Left lung (tissue), 10 donors: ENCODE measurements around the gene FARP1. TPM values are rescaled to one million over a fixed set of nuclear protein-coding genes. Genes with fewer than 3 reads are reported as not detected.

Source experiments
- ATAC-seq: fragments of 200-7000 bp; cut with Tn5 transposase; one replicate; pipeline ENCODE4 v1.9.1; 2020; ENCODE audit warnings: moderate library complexity
- DNase-seq, 4 donors: peaks; one replicate each; pipeline ENCODE4 v3.0.0-alpha.2; 2013 to 2020
- H3K27ac ChIP-seq, 2 donors: fragments of 200-600 bp; sonication (generic) in 1 of 2; one replicate each; pipeline versions ENCODE4 v1.5.0 to v1.8.0; 2020 to 2021
- H3K27me3 ChIP-seq, 2 donors: fragments of 200-600 bp; sonication (generic) in 1 of 2; one replicate each; pipeline versions ENCODE4 v1.5.0 to v1.8.0; 2020 to 2021
- H3K36me3 ChIP-seq, 2 donors: fragments of 200-600 bp; sonication (generic) in 1 of 2; one replicate each; pipeline versions ENCODE4 v1.5.0 to v1.8.0; 2020 to 2021
- H3K4me1 ChIP-seq, 2 donors: fragments of 200-600 bp; one replicate each; pipeline ENCODE4 v1.8.0; 2021
- H3K4me3 ChIP-seq, 2 donors: fragments of 200-600 bp; sonication (generic) in 1 of 2; one replicate each; pipeline versions ENCODE4 v1.5.0 to v1.8.0; 2020 to 2021; ENCODE audit warnings: mild to moderate bottlenecking in 1 of 2
- H3K9me3 ChIP-seq, 2 donors: fragments of 200-600 bp; sonication (generic) in 1 of 2; one replicate each; pipeline versions ENCODE4 v1.5.0 to v1.8.0; 2020 to 2021
- intact Hi-C, 2 donors: fragments of 100-400 bp; cut with DNase I; formaldehyde crosslinking; loops; one replicate each; pipeline versions ENCODE4 v1.11.2 to v1.14.2; 2022
- polyA plus RNA-seq, 6 donors: library from polyadenylated mRNA; unstranded; fragments of 120-200 nt; gene quantifications; one replicate each; pipeline ENCODE4 v1.2.1, GENCODE V29; 2013; ENCODE audit not compliant: insufficient read length in 6 of 6
- total RNA-seq, 2 donors: library from RNA; stranded (reverse); fragmentation: NEBNext Ultra II Directional; extraction: Animal tissue kit (Norgen Biotek cat#: 25700); gene quantifications; one replicate each; pipeline ENCODE4 v1.2.1, GENCODE V29; 2021
- TF ChIP-seq, protein P1 (sequence below), 2 donors: fragments of 200-600 bp; sonication (generic) in 1 of 2; IDR thresholded peaks; one replicate each; pipeline versions ENCODE4 v1.5.0 to v1.8.0; 2021; ENCODE audit warnings: antibody characterized with exemption in 2 of 2
- donor health status: DM: no; HTN: yes; CAD: no.
- donor health status: DM: no; HTN: no; CAD: no.

Gene FARP1
- total and polyA plus RNA-seq, 8 donors, result 78.9 to 142 (median 132) TPM

DNA sequence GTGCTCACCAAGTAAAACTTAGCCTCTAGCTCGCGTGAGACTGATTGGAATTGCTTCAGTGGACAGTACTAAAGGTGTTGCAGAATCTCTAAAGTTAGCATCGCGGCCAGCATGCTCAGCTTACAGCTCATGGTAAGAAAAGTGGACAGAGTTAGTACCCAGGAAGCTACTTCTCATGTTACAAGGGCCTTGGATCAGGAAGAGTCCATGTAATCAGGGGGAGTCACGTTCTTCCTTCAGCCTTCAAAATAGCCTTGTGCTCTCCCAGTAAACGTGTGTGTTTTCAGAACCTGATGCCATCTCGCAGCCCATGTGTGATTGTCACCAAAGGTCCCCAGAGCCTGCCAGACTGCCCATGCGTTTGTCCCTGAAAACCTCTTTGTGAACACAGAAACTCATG lies 230.0 kb downstream of the FARP1 start:
- Histone ChIP-seq H3K4me3 (no peak overlapping the region), H3K27me3 (no peaks in the 10 kb centered on the region), H3K27ac (no peak overlapping the region), H3K36me3 (peaks cover 0 to 5% of the 10 kb centered on the region in 2 donors), H3K4me1 (no peaks in the 10 kb centered on the region), H3K9me3 (peaks cover 0 to 2% of the 10 kb centered on the region in 2 donors)
- TF ChIP-seq, protein P1, sequence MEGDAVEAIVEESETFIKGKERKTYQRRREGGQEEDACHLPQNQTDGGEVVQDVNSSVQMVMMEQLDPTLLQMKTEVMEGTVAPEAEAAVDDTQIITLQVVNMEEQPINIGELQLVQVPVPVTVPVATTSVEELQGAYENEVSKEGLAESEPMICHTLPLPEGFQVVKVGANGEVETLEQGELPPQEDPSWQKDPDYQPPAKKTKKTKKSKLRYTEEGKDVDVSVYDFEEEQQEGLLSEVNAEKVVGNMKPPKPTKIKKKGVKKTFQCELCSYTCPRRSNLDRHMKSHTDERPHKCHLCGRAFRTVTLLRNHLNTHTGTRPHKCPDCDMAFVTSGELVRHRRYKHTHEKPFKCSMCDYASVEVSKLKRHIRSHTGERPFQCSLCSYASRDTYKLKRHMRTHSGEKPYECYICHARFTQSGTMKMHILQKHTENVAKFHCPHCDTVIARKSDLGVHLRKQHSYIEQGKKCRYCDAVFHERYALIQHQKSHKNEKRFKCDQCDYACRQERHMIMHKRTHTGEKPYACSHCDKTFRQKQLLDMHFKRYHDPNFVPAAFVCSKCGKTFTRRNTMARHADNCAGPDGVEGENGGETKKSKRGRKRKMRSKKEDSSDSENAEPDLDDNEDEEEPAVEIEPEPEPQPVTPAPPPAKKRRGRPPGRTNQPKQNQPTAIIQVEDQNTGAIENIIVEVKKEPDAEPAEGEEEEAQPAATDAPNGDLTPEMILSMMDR (IDR thresholded peaks at IDR 0.05), result no peak
- intact Hi-C loops, result no loop called here
- DNase-seq (no peak), ATAC-seq (no peak)

DNA sequence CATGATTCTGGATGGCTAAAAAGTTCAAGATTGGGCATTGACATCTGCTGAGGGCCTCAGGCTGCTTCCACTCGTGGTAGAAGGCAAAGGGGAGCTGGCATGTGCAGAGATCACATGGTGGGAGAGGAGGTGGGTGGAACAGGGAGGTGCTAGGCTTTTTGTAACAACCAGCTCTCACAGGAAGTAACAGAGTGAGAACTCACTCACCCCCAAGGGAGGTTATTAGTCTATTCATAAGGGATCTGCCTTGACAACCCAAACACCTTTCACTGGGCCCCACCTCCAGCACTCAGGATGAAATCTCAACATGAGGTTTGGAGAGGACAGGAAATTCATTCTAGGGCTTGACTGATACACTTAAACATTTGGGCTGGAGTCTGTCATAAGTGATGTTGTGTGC lies 231.9 kb downstream of the FARP1 start:
- TF ChIP-seq, protein P1 (IDR thresholded peaks at IDR 0.05), result no peak
- no peak overlapping the region for H3K4me3 ChIP-seq
- H3K4me1 ChIP-seq, result no peaks in the 10 kb centered on the region
- no peak for ATAC-seq
- peaks cover 0 to 2% of the 10 kb centered on the region in 2 donors for H3K9me3 ChIP-seq
- H3K27me3 ChIP-seq, result no peaks in the 10 kb centered on the region
- no peak overlapping the region for H3K27ac ChIP-seq
- no peaks in the 10 kb centered on the region for H3K36me3 ChIP-seq
- no peak for DNase-seq
- intact Hi-C loops, result no loop called here

DNA sequence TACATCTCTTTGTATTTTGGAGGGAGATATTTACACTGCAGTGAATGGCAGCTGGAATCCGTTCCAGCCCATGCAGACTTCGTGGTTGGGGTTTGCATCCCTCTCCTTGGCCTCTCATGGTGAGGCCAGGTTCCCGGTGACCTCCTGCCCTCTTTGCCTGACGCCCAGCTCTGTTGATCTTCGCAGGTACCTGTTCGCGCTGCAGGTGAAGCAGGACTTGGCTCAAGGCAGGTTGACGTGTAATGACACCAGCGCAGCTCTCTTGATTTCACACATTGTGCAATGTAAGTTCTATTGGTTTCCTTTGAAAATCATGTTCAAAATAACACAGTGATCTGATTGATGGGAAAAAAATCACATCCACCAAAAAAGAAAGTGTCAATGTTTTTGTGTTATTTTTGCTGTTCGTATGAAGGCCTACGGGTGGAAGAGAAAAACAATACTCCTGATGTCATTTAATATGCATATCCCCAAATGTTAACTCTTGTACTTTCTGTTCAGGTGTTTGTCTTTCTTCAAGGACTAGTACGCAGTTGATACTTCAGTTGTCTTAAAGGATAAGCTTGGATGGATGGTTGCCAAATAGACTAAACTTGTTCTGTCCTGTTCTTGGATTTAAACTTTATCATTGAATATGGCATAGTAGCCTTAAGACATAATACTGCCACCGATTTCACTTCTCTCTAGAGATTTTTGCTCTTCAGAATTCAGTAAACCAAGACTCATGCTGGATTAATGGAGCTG lies 234.9 kb downstream of the FARP1 start:
- TF ChIP-seq, protein P1 (IDR thresholded peaks at IDR 0.05), result no peak
- ATAC-seq (peak; percentile 76), DNase-seq (no peak)
- Histone ChIP-seq H3K4me3 (no peak overlapping the region), H3K27me3 (no peaks in the 10 kb centered on the region), H3K9me3 (peaks cover 0 to 2% of the 10 kb centered on the region in 2 donors), H3K36me3 (no peaks in the 10 kb centered on the region), H3K4me1 (no peaks in the 10 kb centered on the region), H3K27ac (no peak overlapping the region)
- intact Hi-C loops, result no loop called here

DNA sequence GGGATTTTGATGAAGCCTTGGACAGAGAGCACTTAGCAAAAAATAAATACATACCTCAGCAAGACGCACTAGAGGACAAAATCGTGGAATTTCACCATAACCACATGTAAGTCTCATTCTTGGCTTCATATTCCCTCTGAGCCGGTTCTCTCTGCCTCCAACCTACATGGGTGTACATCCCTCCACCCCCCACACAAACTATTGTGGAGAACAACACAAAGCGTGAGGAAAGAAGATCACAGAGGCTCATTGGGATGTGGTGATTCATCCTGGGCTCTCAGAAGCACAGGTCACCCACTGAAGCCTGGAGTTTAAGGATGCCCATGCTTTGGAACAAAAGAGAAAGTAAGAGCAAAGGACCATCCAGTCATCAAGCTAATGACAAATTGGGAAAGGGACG lies 241.8 kb downstream of the FARP1 start:
- Histone ChIP-seq H3K4me3 (no peak overlapping the region), H3K9me3 (no peaks in the 10 kb centered on the region), H3K27me3 (no peaks in the 10 kb centered on the region), H3K36me3 (peaks cover 0 to 7% of the 10 kb centered on the region in 2 donors), H3K27ac (no peak overlapping the region), H3K4me1 (no peaks in the 10 kb centered on the region)
- TF ChIP-seq, protein P1 (IDR thresholded peaks at IDR 0.05), result no peak
- no peak for ATAC-seq
- intact Hi-C loops, result no loop called here
- no peak for DNase-seq

DNA sequence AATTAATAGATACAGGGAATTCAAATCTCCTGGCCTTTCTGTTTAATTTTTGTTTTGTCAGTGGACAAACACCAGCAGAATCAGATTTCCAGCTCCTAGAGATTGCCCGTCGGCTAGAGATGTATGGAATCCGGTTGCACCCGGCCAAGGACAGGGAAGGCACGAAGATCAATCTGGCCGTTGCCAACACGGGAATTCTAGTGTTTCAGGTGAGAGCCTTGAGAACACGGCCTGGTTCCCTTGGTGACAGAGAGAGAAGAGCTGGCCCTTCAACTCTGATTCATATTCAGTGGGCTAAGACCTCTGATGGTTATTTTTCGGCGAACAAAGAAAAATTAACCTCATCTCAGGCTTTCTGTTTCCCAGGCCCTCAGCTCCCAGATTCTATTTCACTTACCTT lies 242.7 kb downstream of the FARP1 start:
- intact Hi-C loops, result no loop called here
- Histone ChIP-seq H3K27ac (no peak overlapping the region), H3K27me3 (no peaks in the 10 kb centered on the region), H3K9me3 (no peaks in the 10 kb centered on the region), H3K36me3 (peaks cover 0 to 12% of the 10 kb centered on the region in 2 donors), H3K4me1 (no peaks in the 10 kb centered on the region), H3K4me3 (no peak overlapping the region)
- ATAC-seq (peak; percentile 56), DNase-seq (no peak)
- TF ChIP-seq, protein P1 (IDR thresholded peaks at IDR 0.05), result no peak
